ENCODE measurements around the gene ZNF575. TPM values are rescaled to one million over a fixed set of nuclear protein-coding genes. Genes with fewer than 3 reads are reported as not detected.

The ZNF575 gene
- total and polyA plus RNA-seq, 2 experiments from 2014 or later = 0.10 to 0.65 TPM

DNA sequence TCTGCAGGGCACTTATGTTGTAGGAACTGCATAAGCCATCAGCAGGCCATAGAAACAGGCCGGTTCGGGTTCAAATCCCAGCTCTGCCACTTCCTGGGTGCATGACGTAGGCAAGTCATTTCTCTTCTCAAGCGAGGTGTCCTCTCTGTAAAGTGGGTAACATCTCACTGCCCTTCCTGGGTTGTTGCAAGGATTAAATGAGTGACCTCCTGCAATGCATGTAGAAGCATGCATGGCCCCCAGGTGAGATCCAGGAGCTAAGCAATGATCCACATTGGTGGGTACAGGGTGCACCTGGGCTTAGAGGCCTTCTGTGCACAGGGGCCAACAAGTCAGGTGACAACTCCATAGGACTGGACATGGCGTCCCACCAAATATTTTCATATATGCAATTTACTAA, 42.2 kb upstream of the ZNF575 start:
- TF ChIP-seq NANOG (IDR thresholded peaks at IDR 0.05; ENCODE audit: borderline replicate concordance) (no peak), REST (IDR thresholded peaks at IDR 0.05; ENCODE audit: unreplicated experiment) (no peak)
- TF ChIP-seq, protein P1, sequence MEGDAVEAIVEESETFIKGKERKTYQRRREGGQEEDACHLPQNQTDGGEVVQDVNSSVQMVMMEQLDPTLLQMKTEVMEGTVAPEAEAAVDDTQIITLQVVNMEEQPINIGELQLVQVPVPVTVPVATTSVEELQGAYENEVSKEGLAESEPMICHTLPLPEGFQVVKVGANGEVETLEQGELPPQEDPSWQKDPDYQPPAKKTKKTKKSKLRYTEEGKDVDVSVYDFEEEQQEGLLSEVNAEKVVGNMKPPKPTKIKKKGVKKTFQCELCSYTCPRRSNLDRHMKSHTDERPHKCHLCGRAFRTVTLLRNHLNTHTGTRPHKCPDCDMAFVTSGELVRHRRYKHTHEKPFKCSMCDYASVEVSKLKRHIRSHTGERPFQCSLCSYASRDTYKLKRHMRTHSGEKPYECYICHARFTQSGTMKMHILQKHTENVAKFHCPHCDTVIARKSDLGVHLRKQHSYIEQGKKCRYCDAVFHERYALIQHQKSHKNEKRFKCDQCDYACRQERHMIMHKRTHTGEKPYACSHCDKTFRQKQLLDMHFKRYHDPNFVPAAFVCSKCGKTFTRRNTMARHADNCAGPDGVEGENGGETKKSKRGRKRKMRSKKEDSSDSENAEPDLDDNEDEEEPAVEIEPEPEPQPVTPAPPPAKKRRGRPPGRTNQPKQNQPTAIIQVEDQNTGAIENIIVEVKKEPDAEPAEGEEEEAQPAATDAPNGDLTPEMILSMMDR (conservative IDR thresholded peaks at IDR 0.05; ENCODE audit: low read depth in 2 of 2) = no peak
- H3K4me1 Mint-ChIP-seq = 0 out of 3 replicates have a peak, but pooled peaks cover 5% of the 10 kb centered on the region
- no peaks in the 10 kb centered on the region for H3K36me3 ChIP-seq (ENCODE audit: insufficient read depth)

GRCh38 chr19:43495082-43495481, 37.9 kb upstream of the ZNF575 start:
- Histone ChIP-seq H3K4me1 (ENCODE audit: insufficient read depth) (no peaks in the 10 kb centered on the region), H3K36me3 (ENCODE audit: insufficient read depth) (no peaks in the 10 kb centered on the region; the same call in 1 of the 2 replicates), H3K4me2 (no peak overlapping the region), H3K27me3 (ENCODE audit: insufficient read depth) (no peaks in the 10 kb centered on the region), H3K9me2 (ENCODE audit: insufficient read depth) (no peaks in the 10 kb centered on the region), H4K20me1 (replicated peaks; ENCODE audit: insufficient read depth) (0 out of 2 replicates have a peak, but pooled peaks cover 7% of the 10 kb centered on the region), H3F3A (replicated peaks; ENCODE audit: low read depth) (no peaks in the 10 kb centered on the region), H3K79me2 (replicated peaks; ENCODE audit: insufficient read depth) (no peaks in the 10 kb centered on the region), H2AFZ (no peak overlapping the region), H3K27ac (ENCODE audit: low read depth) (no peak overlapping the region), H3K4me3 (no peak overlapping the region)
- Mint-ChIP-seq H3K36me3 (ENCODE audit: low read depth) (peaks cover 3% of the 10 kb centered on the region; the same call in 1 of the 3 replicates), H3K4me3 (no peak overlapping the region), H3K27ac (no peak overlapping the region), H3K4me1 (0 out of 3 replicates have a peak, but pooled peaks cover 5% of the 10 kb centered on the region), H3K27me3 (ENCODE audit: insufficient read depth, low read depth, poor library complexity) (peaks cover 2% of the 10 kb centered on the region), H3K9me3 (no peaks in the 10 kb centered on the region)
- no peak for DNase-seq (ENCODE audit: low spot score)
- peak; percentile 72 for ATAC-seq
- TF ChIP-seq JUNB (IDR thresholded peaks at IDR 0.05; ENCODE audit: unreplicated experiment) = no peak
- TF ChIP-seq, protein P2, sequence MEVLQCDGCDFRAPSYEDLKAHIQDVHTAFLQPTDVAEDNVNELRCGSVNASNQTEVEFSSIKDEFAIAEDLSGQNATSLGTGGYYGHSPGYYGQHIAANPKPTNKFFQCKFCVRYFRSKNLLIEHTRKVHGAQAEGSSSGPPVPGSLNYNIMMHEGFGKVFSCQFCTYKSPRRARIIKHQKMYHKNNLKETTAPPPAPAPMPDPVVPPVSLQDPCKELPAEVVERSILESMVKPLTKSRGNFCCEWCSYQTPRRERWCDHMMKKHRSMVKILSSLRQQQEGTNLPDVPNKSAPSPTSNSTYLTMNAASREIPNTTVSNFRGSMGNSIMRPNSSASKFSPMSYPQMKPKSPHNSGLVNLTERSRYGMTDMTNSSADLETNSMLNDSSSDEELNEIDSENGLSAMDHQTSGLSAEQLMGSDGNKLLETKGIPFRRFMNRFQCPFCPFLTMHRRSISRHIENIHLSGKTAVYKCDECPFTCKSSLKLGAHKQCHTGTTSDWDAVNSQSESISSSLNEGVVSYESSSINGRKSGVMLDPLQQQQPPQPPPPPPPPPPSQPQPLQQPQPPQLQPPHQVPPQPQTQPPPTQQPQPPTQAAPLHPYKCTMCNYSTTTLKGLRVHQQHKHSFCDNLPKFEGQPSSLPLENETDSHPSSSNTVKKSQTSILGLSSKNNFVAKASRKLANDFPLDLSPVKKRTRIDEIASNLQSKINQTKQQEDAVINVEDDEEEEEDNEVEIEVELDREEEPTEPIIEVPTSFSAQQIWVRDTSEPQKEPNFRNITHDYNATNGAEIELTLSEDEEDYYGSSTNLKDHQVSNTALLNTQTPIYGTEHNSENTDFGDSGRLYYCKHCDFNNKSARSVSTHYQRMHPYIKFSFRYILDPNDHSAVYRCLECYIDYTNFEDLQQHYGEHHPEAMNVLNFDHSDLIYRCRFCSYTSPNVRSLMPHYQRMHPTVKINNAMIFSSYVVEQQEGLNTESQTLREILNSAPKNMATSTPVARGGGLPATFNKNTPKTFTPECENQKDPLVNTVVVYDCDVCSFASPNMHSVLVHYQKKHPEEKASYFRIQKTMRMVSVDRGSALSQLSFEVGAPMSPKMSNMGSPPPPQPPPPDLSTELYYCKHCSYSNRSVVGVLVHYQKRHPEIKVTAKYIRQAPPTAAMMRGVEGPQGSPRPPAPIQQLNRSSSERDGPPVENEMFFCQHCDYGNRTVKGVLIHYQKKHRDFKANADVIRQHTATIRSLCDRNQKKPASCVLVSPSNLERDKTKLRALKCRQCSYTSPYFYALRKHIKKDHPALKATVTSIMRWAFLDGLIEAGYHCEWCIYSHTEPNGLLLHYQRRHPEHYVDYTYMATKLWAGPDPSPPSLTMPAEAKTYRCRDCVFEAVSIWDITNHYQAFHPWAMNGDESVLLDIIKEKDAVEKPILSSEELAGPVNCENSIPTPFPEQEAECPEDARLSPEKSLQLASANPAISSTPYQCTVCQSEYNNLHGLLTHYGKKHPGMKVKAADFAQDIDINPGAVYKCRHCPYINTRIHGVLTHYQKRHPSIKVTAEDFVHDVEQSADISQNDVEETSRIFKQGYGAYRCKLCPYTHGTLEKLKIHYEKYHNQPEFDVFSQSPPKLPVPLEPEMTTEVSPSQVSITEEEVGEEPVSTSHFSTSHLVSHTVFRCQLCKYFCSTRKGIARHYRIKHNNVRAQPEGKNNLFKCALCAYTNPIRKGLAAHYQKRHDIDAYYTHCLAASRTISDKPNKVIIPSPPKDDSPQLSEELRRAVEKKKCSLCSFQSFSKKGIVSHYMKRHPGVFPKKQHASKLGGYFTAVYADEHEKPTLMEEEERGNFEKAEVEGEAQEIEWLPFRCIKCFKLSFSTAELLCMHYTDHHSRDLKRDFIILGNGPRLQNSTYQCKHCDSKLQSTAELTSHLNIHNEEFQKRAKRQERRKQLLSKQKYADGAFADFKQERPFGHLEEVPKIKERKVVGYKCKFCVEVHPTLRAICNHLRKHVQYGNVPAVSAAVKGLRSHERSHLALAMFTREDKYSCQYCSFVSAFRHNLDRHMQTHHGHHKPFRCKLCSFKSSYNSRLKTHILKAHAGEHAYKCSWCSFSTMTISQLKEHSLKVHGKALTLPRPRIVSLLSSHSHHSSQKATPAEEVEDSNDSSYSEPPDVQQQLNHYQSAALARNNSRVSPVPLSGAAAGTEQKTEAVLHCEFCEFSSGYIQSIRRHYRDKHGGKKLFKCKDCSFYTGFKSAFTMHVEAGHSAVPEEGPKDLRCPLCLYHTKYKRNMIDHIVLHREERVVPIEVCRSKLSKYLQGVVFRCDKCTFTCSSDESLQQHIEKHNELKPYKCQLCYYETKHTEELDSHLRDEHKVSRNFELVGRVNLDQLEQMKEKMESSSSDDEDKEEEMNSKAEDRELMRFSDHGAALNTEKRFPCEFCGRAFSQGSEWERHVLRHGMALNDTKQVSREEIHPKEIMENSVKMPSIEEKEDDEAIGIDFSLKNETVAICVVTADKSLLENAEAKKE (CRISPR knock-in tag; IDR thresholded peaks at IDR 0.05) = no peak
- no peak for TF ChIP-seq POLR2AphosphoS5 (IDR thresholded peaks at IDR 0.05; ENCODE audit: low read depth)
- no peak for TF ChIP-seq ETS1 (IDR thresholded peaks at IDR 0.05)

More for the DNA sequence above, 42.2 kb upstream of the ZNF575 start:
- H3K27me3 Mint-ChIP-seq (ENCODE audit: insufficient read depth, low read depth, poor library complexity) = peaks cover 3% of the 10 kb centered on the region
- DNase-seq (ENCODE audit: low spot score) = no peak
- H3K9me3 Mint-ChIP-seq = no peaks in the 10 kb centered on the region
- Histone ChIP-seq H3K4me2 (no peak overlapping the region), H3K4me3 (no peak overlapping the region), H3K27ac (ENCODE audit: low read depth) (no peak overlapping the region), H4K20me1 (replicated peaks; ENCODE audit: insufficient read depth) (0 out of 2 replicates have a peak, but pooled peaks cover 7% of the 10 kb centered on the region), H3K79me2 (replicated peaks; ENCODE audit: insufficient read depth) (no peaks in the 10 kb centered on the region), H3F3A (replicated peaks; ENCODE audit: low read depth) (no peaks in the 10 kb centered on the region), H3K9me2 (ENCODE audit: insufficient read depth) (no peaks in the 10 kb centered on the region), H3K4me1 (ENCODE audit: insufficient read depth) (no peaks in the 10 kb centered on the region), H2AFZ (no peak overlapping the region), H3K27me3 (ENCODE audit: insufficient read depth) (no peaks in the 10 kb centered on the region)
- H3K27ac Mint-ChIP-seq = no peak overlapping the region
- H3K4me3 Mint-ChIP-seq = no peak overlapping the region
- no peak for ATAC-seq
- H3K36me3 Mint-ChIP-seq (ENCODE audit: low read depth) = no peaks in the 10 kb centered on the region

Measured in GM23338 (cell line).